ENCODE measurements around the gene ARHGAP45. TPM values are rescaled to one million over a fixed set of nuclear protein-coding genes. Genes with fewer than 3 reads are reported as not detected.
"Not testable (repeated sequence)": the region's sequence is repeated elsewhere in the genome, so short reads cannot be mapped to it uniquely, and the experiment has no call there.

ARHGAP45 gene
- total RNA-seq, 2 donors from 2014 or later = 320 to 338 TPM

DNA sequence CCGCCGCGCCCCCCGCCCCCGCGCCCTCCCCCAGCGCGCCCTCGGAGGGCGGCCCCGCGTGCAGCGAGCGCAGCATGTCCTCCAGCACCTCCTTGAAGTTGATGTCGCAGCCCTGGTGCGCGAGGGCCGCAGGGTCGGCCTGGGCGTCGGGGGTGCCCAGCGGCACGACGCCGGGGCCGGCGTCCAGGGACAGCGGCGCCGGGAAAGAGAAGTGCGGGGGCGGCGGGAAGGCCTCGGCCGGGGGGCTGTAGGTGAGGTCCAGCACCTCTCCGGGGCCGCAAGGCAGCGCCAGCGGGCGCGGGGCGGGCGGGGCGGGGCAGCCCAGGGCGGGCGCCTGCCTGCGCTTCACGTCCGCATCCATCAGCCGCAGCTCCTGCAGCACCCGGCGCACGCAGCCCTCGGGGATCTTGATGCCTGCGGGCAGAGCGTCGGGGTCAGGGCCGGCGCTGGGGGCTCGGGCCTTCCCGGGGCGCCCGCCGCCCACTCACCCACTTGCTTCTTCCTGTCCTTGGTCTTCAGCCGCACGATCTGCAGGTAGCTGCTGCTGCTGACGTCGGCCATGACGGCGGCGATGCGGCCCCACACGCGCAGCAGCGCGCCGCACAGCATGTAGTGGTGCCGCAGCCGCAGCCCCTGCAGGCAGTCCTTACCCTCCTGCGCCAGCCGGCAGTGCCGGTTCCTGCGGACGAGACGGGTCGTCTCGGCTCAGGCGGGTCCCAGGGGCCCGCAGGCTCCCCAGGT, 41.5 kb downstream of the ARHGAP45 start:
- Mint-ChIP-seq H3K36me3 (no peaks in the 10 kb centered on the region), H3K27ac (no peak overlapping the region), H3K27me3 (no peaks in the 10 kb centered on the region), H3K4me1 (ENCODE audit: low read depth in 2 of 2) (no peaks in the 10 kb centered on the region), H3K9me3 (no peaks in the 10 kb centered on the region), H3K4me3 (no peak overlapping the region)
- ATAC-seq = no peak
- DNase-seq (ENCODE audit: low spot score) = no peak

GRCh38 chr19:1109032-1109551, 42.1 kb downstream of the ARHGAP45 start:
- Mint-ChIP-seq H3K4me1 (ENCODE audit: low read depth in 2 of 2) (no peaks in the 10 kb centered on the region), H3K27me3 (no peaks in the 10 kb centered on the region), H3K4me3 (no peak overlapping the region), H3K27ac (no peak overlapping the region), H3K9me3 (no peaks in the 10 kb centered on the region), H3K36me3 (no peaks in the 10 kb centered on the region)
- ATAC-seq = no peak
- DNase-seq (ENCODE audit: low spot score) = no peak

GRCh38 chr19:1109697-1110671, 43.0 kb downstream of the ARHGAP45 start:
- Mint-ChIP-seq H3K9me3 (no peaks in the 10 kb centered on the region), H3K36me3 (no peaks in the 10 kb centered on the region), H3K4me3 (no peak overlapping the region), H3K4me1 (ENCODE audit: low read depth in 2 of 2) (no peaks in the 10 kb centered on the region), H3K27ac (no peak overlapping the region), H3K27me3 (no peaks in the 10 kb centered on the region)
- ATAC-seq = no peak
- DNase-seq (ENCODE audit: low spot score) = no peak

- no peaks in the 10 kb centered on the region for H3K27me3 Mint-ChIP-seq
- no peaks in the 10 kb centered on the region for H3K9me3 Mint-ChIP-seq
- H3K27ac Mint-ChIP-seq = no peak overlapping the region
- H3K4me3 Mint-ChIP-seq = no peak overlapping the region
- DNase-seq (ENCODE audit: low spot score) (no peak), ATAC-seq (no peak)
- no peaks in the 10 kb centered on the region for H3K4me1 Mint-ChIP-seq (ENCODE audit: low read depth in 2 of 2)
- no peaks in the 10 kb centered on the region for H3K36me3 Mint-ChIP-seq
Observed at GRCh38 chr19:1110809-1111640, 44.1 kb downstream of the ARHGAP45 start.

GRCh38 chr19:1111641-1112267, 44.8 kb downstream of the ARHGAP45 start:
- ATAC-seq (no peak), DNase-seq (ENCODE audit: low spot score) (no peak)
- Mint-ChIP-seq H3K4me3 (no peak overlapping the region), H3K27ac (no peak overlapping the region), H3K4me1 (ENCODE audit: low read depth in 2 of 2) (no peaks in the 10 kb centered on the region), H3K27me3 (no peaks in the 10 kb centered on the region), H3K9me3 (no peaks in the 10 kb centered on the region), H3K36me3 (no peaks in the 10 kb centered on the region)

- H3K9me3 Mint-ChIP-seq = no peaks in the 10 kb centered on the region
- no peak for ATAC-seq
Observed at GRCh38 chr19:1112268-1113029, 45.5 kb downstream of the ARHGAP45 start.

DNA sequence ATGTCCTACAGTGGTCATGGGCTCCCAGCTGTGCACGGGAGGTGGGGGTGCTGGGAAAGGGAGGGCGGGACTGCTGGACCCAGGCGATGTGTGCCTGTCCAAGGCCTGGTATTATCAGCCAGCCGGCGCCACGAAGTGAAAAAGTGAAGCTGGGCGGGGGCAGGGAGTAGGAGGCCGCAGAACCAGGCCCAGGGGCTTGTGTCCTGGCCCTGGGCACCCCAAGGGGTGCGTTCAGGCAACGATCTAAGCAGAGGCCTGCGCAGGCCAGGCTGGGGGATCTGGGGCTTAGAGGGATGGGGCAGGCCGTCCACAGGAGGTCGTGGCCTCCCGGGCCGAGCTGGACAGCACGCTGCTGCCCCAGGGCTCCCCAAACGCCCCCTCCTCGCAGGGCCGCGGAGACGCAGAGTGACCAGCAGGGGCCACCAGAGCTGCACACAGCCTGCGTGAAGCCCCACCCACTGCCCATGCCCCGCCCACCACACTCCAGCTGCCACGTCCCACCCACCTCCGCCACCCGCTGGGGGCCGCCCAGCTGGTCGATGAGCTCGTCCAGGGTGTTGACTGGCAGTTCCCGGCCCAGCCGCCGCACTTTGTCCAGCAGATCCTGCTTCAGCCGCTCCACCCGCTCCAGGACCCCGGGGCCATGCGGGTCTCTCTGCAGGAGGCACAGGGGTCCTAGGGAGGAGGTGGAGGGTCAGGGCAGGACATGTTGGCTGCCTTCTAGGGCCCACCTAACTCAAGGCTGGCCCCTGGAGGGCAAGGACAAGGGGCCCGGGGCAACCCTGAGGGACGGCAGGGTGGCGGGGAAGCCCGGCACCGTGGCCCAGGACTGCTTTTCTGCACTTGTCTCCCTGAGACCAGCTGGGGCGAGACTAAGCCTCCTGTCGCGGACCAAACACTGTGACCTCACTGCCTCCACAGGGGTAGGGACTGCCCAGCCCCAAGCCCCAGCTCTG, 46.3 kb downstream of the ARHGAP45 start:
- Mint-ChIP-seq H3K27ac (no peak overlapping the region), H3K9me3 (no peaks in the 10 kb centered on the region), H3K27me3 (no peaks in the 10 kb centered on the region), H3K4me3 (no peak overlapping the region), H3K4me1 (ENCODE audit: low read depth in 2 of 2) (no peaks in the 10 kb centered on the region), H3K36me3 (no peaks in the 10 kb centered on the region)
- DNase-seq (ENCODE audit: low spot score) (peak; percentile 89), ATAC-seq (peak; percentile 90 to 92)

More at GRCh38 chr19:1112268-1113029, 45.5 kb downstream of the ARHGAP45 start:
- Mint-ChIP-seq H3K27ac (no peak overlapping the region), H3K27me3 (no peaks in the 10 kb centered on the region), H3K4me1 (ENCODE audit: low read depth in 2 of 2) (no peaks in the 10 kb centered on the region), H3K36me3 (no peaks in the 10 kb centered on the region), H3K4me3 (no peak overlapping the region)
- no peak for DNase-seq (ENCODE audit: low spot score)

DNA sequence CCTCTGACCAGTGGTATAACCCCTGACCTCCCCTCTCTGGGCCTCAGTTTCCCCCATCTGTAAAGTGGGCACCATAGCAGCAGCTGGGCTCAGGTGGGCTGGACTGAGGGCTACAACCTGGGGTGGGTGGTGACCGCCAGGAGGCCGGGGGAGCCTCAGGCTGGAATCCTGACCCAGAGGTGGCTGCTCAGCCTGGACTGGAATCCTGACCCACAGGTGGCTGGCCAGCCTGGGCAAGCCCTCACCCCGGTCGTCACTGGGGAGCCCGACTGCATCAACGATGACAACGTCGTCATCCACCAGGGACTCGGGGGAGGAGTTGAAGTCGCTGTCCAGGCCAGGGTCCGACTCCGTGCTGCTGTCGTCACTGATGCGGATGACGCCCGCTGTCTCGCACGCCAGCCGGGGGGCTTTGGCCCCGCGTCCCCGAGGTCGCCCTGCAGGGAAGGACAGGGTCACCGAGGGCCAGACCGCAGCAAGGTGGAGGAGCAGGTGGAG, 47.1 kb downstream of the ARHGAP45 start:
- no peaks in the 10 kb centered on the region for H3K4me1 Mint-ChIP-seq (ENCODE audit: low read depth in 2 of 2)
- no peak overlapping the region for H3K27ac Mint-ChIP-seq
- H3K9me3 Mint-ChIP-seq = no peaks in the 10 kb centered on the region
- ATAC-seq = no peak
- no peaks in the 10 kb centered on the region for H3K36me3 Mint-ChIP-seq
- DNase-seq (ENCODE audit: low spot score) = no peak
- no peaks in the 10 kb centered on the region for H3K27me3 Mint-ChIP-seq
- no peak overlapping the region for H3K4me3 Mint-ChIP-seq

GRCh38 chr19:1114728-1115127, 47.8 kb downstream of the ARHGAP45 start:
- H3K9me3 Mint-ChIP-seq; H3K4me1 Mint-ChIP-seq (ENCODE audit: low read depth in 2 of 2); DNase-seq (ENCODE audit: low spot score); H3K4me3 Mint-ChIP-seq; H3K27ac Mint-ChIP-seq; ATAC-seq; H3K27me3 Mint-ChIP-seq; H3K36me3 Mint-ChIP-seq: not testable (repeated sequence)

DNA sequence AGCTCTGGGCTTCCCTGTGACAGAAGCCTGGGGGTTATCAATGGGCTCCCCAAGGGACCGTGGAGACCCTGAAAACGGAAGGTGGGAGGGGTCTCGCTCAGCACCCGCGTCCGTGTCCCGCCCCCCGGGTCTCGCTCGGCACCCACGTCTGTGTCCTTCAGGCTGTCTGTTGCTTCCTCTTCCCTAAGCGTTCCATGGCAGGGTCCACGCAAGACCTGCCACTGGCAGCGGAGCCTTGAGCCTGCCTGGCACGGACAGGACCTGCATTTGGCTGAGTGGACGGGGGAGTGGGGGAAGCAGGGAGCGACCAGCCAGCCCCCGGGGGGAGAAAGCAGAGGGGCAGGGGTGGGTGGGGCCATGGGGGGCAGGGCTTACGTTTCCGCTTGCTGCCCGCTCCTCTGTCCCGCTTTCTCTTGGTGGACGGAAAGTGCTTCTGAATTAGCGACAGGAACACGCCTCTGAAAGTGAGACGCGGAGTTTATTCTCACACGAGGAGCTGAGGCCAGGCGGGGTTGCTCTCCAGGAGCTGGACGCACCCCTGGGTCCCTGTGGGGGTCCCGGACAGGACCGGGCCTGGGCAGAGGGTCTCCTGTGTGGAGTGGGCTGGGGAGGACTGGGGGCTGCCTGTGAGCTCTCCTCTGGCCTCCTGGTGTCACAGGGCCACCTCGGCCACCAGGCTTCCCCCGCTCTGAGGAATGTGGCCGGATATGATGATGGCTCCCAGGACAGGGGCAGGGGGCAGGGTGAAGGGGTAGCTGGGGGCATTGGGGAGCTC, 48.9 kb downstream of the ARHGAP45 start:
- ATAC-seq (no peak), DNase-seq (ENCODE audit: low spot score) (no peak)
- Mint-ChIP-seq H3K36me3 (no peaks in the 10 kb centered on the region), H3K4me3 (no peak overlapping the region), H3K9me3 (no peaks in the 10 kb centered on the region), H3K27me3 (no peaks in the 10 kb centered on the region), H3K4me1 (ENCODE audit: low read depth in 2 of 2) (no peaks in the 10 kb centered on the region), H3K27ac (no peak overlapping the region)
